ENCODE measurements around the gene CDC42SE2. TPM values are rescaled to one million over a fixed set of nuclear protein-coding genes. Genes with fewer than 3 reads are reported as not detected.

Gene CDC42SE2
- total RNA-seq, 1 donor from 2014 or later, result 29.3 TPM

DNA sequence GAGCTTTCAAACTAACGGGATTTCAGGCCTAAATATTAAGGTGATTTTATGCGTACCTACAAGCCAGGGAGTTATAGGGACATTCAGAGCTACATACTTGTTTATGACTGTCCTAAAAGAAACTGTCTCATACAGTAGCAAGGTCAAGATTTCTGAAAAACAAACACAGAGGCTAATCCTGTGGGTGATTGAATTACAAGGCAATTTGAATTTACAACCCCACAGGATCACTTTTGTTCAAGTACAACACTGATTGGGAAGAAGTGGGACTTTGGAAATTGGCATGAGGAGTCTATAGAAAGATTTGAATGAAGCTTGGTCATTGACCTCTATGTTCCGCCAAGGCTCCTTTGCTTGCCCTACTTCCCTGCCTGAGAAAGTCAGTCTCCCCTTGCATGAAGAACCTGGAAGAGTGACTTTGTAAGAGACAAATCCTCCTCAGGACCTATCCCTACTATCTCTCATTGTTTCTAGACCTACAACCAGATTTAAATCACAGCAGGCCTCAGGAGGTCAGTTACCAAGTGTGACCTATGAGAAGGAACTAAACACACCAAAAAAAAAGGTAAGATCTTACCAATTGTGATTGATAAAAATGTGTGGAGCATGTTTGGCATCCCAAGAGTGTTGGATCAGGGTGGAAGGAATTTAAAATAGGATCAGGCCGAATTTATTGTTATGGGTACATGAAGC is 38.4 kb upstream of the CDC42SE2 start:
- DNase-seq (ENCODE audit: low spot score, unreplicated experiment), result no peak
- H3K9me3 Mint-ChIP-seq (ENCODE audit: low read depth), result no peaks in the 10 kb centered on the region
- TF ChIP-seq, protein P1, sequence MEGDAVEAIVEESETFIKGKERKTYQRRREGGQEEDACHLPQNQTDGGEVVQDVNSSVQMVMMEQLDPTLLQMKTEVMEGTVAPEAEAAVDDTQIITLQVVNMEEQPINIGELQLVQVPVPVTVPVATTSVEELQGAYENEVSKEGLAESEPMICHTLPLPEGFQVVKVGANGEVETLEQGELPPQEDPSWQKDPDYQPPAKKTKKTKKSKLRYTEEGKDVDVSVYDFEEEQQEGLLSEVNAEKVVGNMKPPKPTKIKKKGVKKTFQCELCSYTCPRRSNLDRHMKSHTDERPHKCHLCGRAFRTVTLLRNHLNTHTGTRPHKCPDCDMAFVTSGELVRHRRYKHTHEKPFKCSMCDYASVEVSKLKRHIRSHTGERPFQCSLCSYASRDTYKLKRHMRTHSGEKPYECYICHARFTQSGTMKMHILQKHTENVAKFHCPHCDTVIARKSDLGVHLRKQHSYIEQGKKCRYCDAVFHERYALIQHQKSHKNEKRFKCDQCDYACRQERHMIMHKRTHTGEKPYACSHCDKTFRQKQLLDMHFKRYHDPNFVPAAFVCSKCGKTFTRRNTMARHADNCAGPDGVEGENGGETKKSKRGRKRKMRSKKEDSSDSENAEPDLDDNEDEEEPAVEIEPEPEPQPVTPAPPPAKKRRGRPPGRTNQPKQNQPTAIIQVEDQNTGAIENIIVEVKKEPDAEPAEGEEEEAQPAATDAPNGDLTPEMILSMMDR (IDR thresholded peaks at IDR 0.05; ENCODE audit: unreplicated experiment), result no peak
- H3K27ac Mint-ChIP-seq, result no peak overlapping the region
- peaks cover under 1% of the 10 kb centered on the region for H3K4me1 Mint-ChIP-seq (ENCODE audit: low read depth)
- no peaks in the 10 kb centered on the region for H3K36me3 Mint-ChIP-seq (ENCODE audit: insufficient read depth)
- no peaks in the 10 kb centered on the region for H3K27me3 Mint-ChIP-seq
- no peak overlapping the region for H3K4me3 Mint-ChIP-seq (ENCODE audit: low read depth)

DNA sequence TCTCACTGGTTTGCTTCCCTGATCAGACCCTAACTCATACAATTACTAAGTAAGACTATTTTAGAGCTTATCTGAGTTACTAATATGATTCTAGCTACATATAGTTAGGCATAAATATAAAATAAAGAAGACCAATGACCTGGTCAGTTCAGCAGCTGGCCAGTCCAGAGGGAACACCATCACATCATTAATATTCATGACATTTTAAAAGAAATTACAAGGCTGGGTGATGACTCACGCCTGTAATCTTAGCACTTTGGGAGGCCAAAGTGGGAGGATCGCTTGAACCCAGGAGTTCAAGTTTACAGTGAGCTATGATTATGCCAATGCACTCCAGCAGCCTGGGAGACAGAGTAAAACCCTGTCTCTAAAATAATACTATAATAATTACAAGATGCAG is 37.0 kb upstream of the CDC42SE2 start:
- no peaks in the 10 kb centered on the region for H3K36me3 Mint-ChIP-seq (ENCODE audit: insufficient read depth)
- no peaks in the 10 kb centered on the region for H3K9me3 Mint-ChIP-seq (ENCODE audit: low read depth)

DNA sequence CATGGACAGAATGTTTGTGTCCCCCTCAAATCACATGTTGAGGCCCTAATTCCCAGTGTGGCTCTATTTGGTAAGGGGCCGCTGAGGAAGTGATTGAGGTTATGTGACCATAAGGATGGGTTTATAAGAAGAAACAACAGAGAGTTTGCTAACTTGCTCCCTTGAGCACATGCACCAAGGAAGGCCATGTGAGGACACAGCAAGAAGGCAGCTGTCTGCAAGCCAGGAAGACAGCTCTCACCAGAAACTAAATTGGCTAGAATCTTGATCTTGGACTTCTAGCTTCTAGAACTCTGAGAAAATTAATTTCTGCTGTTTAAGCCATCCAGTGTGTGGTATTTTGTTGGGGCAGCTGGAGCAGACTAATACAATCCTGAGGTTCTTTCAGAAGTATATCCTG is 35.2 kb upstream of the CDC42SE2 start:
- Mint-ChIP-seq H3K9me3 (ENCODE audit: low read depth) (no peaks in the 10 kb centered on the region), H3K36me3 (ENCODE audit: insufficient read depth) (no peaks in the 10 kb centered on the region), H3K4me1 (ENCODE audit: low read depth) (peaks cover 4% of the 10 kb centered on the region), H3K27me3 (no peaks in the 10 kb centered on the region), H3K27ac (no peak overlapping the region), H3K4me3 (ENCODE audit: low read depth) (no peak overlapping the region)
- no peak for DNase-seq (ENCODE audit: low spot score, unreplicated experiment)
- TF ChIP-seq, protein P1 (IDR thresholded peaks at IDR 0.05; ENCODE audit: unreplicated experiment), result no peak

More for the DNA sequence above, 37.0 kb upstream of the CDC42SE2 start:
- Mint-ChIP-seq H3K27me3 (no peaks in the 10 kb centered on the region), H3K4me3 (ENCODE audit: low read depth) (no peak overlapping the region), H3K4me1 (ENCODE audit: low read depth) (peaks cover 4% of the 10 kb centered on the region), H3K27ac (no peak overlapping the region)
- DNase-seq (ENCODE audit: low spot score, unreplicated experiment), result no peak
- TF ChIP-seq, protein P1 (IDR thresholded peaks at IDR 0.05; ENCODE audit: unreplicated experiment), result no peak

DNA sequence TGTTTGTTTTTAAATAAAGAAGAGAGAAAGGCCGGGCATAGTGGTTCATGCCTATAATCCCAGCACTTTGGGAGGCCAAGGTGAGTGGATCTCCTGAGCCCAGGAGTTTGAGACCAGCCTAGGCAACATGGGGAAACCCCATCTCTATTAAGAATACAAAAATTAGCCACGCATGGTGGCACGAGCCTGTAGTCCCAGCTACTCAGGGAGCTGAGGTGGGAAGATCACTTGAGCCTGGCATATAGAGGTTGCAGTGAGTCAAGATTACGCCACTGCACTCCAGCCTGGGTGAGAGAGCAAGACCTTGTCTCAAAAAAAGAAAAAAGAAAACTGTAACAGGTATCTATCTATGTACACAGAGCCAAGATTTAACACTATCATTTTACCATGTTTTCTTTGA is 34.2 kb upstream of the CDC42SE2 start:
- Mint-ChIP-seq H3K9me3 (ENCODE audit: low read depth) (no peaks in the 10 kb centered on the region), H3K27me3 (no peaks in the 10 kb centered on the region), H3K27ac (no peak overlapping the region)

DNA sequence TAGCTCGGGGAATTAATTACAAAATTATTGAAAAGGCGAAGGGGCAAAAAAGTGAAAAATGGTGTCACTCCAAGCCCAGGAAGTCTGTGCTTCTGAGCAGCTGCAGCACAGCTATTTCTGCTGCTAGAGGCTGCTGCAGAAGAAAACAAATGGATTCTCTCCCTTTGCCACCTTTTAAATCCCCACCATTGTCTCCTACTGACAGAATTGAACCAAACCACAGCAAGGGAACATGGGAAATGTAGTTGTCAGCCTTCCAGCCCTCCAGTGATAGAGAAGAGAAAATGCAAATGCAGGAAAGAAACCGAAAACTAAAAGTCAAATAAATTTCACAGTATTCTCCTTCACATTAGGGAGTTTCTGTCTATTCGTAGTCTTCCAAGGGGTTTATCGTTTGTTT is 33.4 kb upstream of the CDC42SE2 start:
- Mint-ChIP-seq H3K4me1 (ENCODE audit: low read depth) (peaks cover 4% of the 10 kb centered on the region), H3K9me3 (ENCODE audit: low read depth) (no peaks in the 10 kb centered on the region), H3K4me3 (ENCODE audit: low read depth) (no peak overlapping the region), H3K27me3 (no peaks in the 10 kb centered on the region), H3K36me3 (ENCODE audit: insufficient read depth) (no peaks in the 10 kb centered on the region), H3K27ac (peak overlapping the region; percentile 13)
- TF ChIP-seq, protein P1 (IDR thresholded peaks at IDR 0.05; ENCODE audit: unreplicated experiment), result no peak
- DNase-seq (ENCODE audit: low spot score, unreplicated experiment), result no peak

More for the DNA sequence above, 34.2 kb upstream of the CDC42SE2 start:
- no peak for DNase-seq (ENCODE audit: low spot score, unreplicated experiment)
- H3K4me1 Mint-ChIP-seq (ENCODE audit: low read depth), result peaks cover 4% of the 10 kb centered on the region
- no peaks in the 10 kb centered on the region for H3K36me3 Mint-ChIP-seq (ENCODE audit: insufficient read depth)
- H3K4me3 Mint-ChIP-seq (ENCODE audit: low read depth), result no peak overlapping the region
- TF ChIP-seq, protein P1 (IDR thresholded peaks at IDR 0.05; ENCODE audit: unreplicated experiment), result no peak
